NCI-H2107 (cell line): ENCODE results near the gene GSX2.
"Not testable (repeated sequence)": the region's sequence is repeated elsewhere in the genome, so short reads cannot be mapped to it uniquely, and the experiment has no call there.

Source experiments
- DNase-seq: peaks from one replicate; lab custom pipeline; 2025; lab: John Stamatoyannopoulos, UW

GSX2 gene

GRCh38 chr4:54099748-54100574 lies at the start of gene GSX2:
TSS of gene GSX2 (plus strand) at chr4:54100163. CDS start at chr4:54100345, 182 bp downstream.
- DNase-seq: no peak

- no peak for DNase-seq
Observed at GRCh38 chr4:54050214-54050904, 49.6 kb upstream of the GSX2 start.

- DNase-seq: not testable (repeated sequence)
Observed at GRCh38 chr4:54053322-54053721, 46.6 kb upstream of the GSX2 start.

GRCh38 chr4:54054501-54054900 lies 45.5 kb upstream of the GSX2 start:
- DNase-seq: no peak

- DNase-seq: no peak
Observed at GRCh38 chr4:54055494-54055893, 44.5 kb upstream of the GSX2 start.

- DNase-seq: no peak
Observed at GRCh38 chr4:54056360-54056759, 43.6 kb upstream of the GSX2 start.

GRCh38 chr4:54058171-54058570 lies 41.8 kb upstream of the GSX2 start:
- no peak for DNase-seq

- DNase-seq: no peak
Observed at GRCh38 chr4:54060116-54060515, 39.8 kb upstream of the GSX2 start.

- no peak for DNase-seq
Observed at GRCh38 chr4:54061067-54061466, 38.9 kb upstream of the GSX2 start.

GRCh38 chr4:54061873-54062272 lies 38.1 kb upstream of the GSX2 start:
- no peak for DNase-seq

GRCh38 chr4:54062392-54062791 lies 37.6 kb upstream of the GSX2 start:
- DNase-seq: no peak

GRCh38 chr4:54063229-54063628 lies 36.7 kb upstream of the GSX2 start:
- DNase-seq: no peak

GRCh38 chr4:54063737-54064316 lies 36.1 kb upstream of the GSX2 start:
- DNase-seq: no peak

GRCh38 chr4:54064317-54065111 lies 35.4 kb upstream of the GSX2 start, which contains the start of gene CHIC2:
TSS of gene CHIC2 (minus strand) at chr4:54064605. CDS start at chr4:54064300, 305 bp downstream.
- peak; percentile 58 for DNase-seq

GRCh38 chr4:54065282-54066087 lies 34.5 kb upstream of the GSX2 start:
- no peak for DNase-seq

- DNase-seq: no peak
Observed at GRCh38 chr4:54066088-54066415, 33.9 kb upstream of the GSX2 start.

- DNase-seq: no peak
Observed at GRCh38 chr4:54066718-54067129, 33.2 kb upstream of the GSX2 start.

- DNase-seq: no peak
Observed at GRCh38 chr4:54067166-54067565, 32.8 kb upstream of the GSX2 start.

- no peak for DNase-seq
Observed at GRCh38 chr4:54073271-54073880, 26.6 kb upstream of the GSX2 start.

- no peak for DNase-seq
Observed at GRCh38 chr4:54074381-54074780, 25.6 kb upstream of the GSX2 start.

- DNase-seq: no peak
Observed at GRCh38 chr4:54076673-54077072, 23.3 kb upstream of the GSX2 start.
